IMR-90 (cell line): ENCODE data around the gene KIF9. TPM values are rescaled to one million over a fixed set of nuclear protein-coding genes. Genes with fewer than 3 reads are reported as not detected.
"Not testable (repeated sequence)": the region's sequence is repeated elsewhere in the genome, so short reads cannot be mapped to it uniquely, and the experiment has no call there.

Experiments
- ATAC-seq: fragments of 200-7000 bp; cut with Tn5 transposase; 2 replicates; pipeline ENCODE4 v1.9.1; 2020; ENCODE audit warnings: low read depth, mild to moderate bottlenecking, moderate library complexity
- BruUV-seq: library from RNA; stranded (reverse); fragments of 400-500 nt; replicated peaks from 2 replicates; lab custom pipeline; 2021; lab: Mats Ljungman, UMichigan
- CTCF ChIA-PET: fragments of 300-600 bp; formaldehyde crosslinking; extraction: SDS; loops from one replicate; lab custom pipeline; 2021; ENCODE audit warnings: antibody characterized with exemption; lab: Yijun Ruan, JAX
- POLR2A ChIA-PET: fragments of 300-600 bp; sonication (Branson Sonifier 250); formaldehyde crosslinking; loops from one replicate; lab custom pipeline; 2022; ENCODE audit warnings: antibody characterized with exemption; ENCODE audit not compliant: unreplicated experiment; lab: Charles Lee
- DNase-seq: peaks from one replicate; pipeline ENCODE4 v3.0.0; 2013
- H2AFZ ChIP-seq: replicated peaks from 2 replicates; pipeline ENCODE3; 2013; ENCODE audit warnings: low read length, mild to moderate bottlenecking; ENCODE audit not compliant: poor library complexity
- H2AK5ac ChIP-seq: 2 replicates; pipeline ENCODE4 v1.6.1; 2013; ENCODE audit warnings: low read depth, low read length, inconsistent platforms
- H2AK9ac ChIP-seq: replicated peaks from 2 replicates; pipeline ENCODE3; 2013; ENCODE audit warnings: mild to moderate bottlenecking, low read depth, low read length, moderate library complexity; ENCODE audit not compliant: poor library complexity
- H2BK120ac ChIP-seq: 2 replicates; pipeline ENCODE4 v1.6.1; 2013; ENCODE audit warnings: low read depth, low read length, inconsistent platforms
- H2BK15ac ChIP-seq: 3 replicates; pipeline ENCODE4 v1.6.1; 2013; ENCODE audit warnings: low read depth, low read length, inconsistent platforms
- H2BK20ac ChIP-seq: 2 replicates; pipeline ENCODE4 v1.6.1; 2013; ENCODE audit warnings: low read depth, mild to moderate bottlenecking, inconsistent platforms, low read length, moderate library complexity
- H2BK5ac ChIP-seq: 2 replicates; pipeline ENCODE4 v1.6.1; 2013; ENCODE audit warnings: mild to moderate bottlenecking, low read depth, low read length, inconsistent platforms; ENCODE audit not compliant: poor library complexity, severe bottlenecking
- H3K14ac ChIP-seq: replicated peaks from 2 replicates; pipeline ENCODE4 v1.6.1; 2013; ENCODE audit warnings: low read depth, low read length, inconsistent platforms
- H3K18ac ChIP-seq: 2 replicates; pipeline ENCODE4 v1.6.1; 2013; ENCODE audit warnings: low read depth, low read length, control low read depth
- H3K23ac ChIP-seq: 2 replicates; pipeline ENCODE4 v1.6.1; 2013; ENCODE audit warnings: low read depth, low read length, inconsistent platforms
- H3K27ac ChIP-seq: 2 replicates; pipeline ENCODE4 v1.5.1; 2013; ENCODE audit warnings: mild to moderate bottlenecking, control low read depth, low read length; ENCODE audit not compliant: insufficient read depth
- H3K27me3 ChIP-seq: 2 replicates; pipeline ENCODE4 v1.6.1; 2013; ENCODE audit warnings: low read length; ENCODE audit not compliant: control insufficient read depth, insufficient read depth
- H3K36me3 ChIP-seq: 2 replicates; pipeline ENCODE4 v1.6.1; 2013; ENCODE audit warnings: low read length, mixed read lengths; ENCODE audit not compliant: control insufficient read depth, insufficient read depth
- H3K4ac ChIP-seq: 2 replicates; pipeline ENCODE4 v1.6.1; 2013; ENCODE audit warnings: low read depth, low read length, inconsistent platforms
- H3K4me1 ChIP-seq: 2 replicates; pipeline ENCODE4 v1.6.1; 2013; ENCODE audit warnings: low read length, mixed read lengths; ENCODE audit not compliant: control insufficient read depth, insufficient read depth
- H3K4me2 ChIP-seq: 2 replicates; pipeline ENCODE4 v1.6.1; 2013; ENCODE audit warnings: low read depth, mild to moderate bottlenecking, control low read depth, low read length, moderate library complexity
- H3K4me3 ChIP-seq: 2 replicates; pipeline ENCODE4 v1.5.1; 2013; ENCODE audit warnings: low read depth, mild to moderate bottlenecking, control low read depth, low read length, moderate library complexity; ENCODE audit not compliant: insufficient read depth
- H3K56ac ChIP-seq: 2 replicates; pipeline ENCODE4 v1.6.1; 2013; ENCODE audit warnings: low read length, inconsistent platforms; ENCODE audit not compliant: insufficient read depth; ENCODE audit errors: extremely low read depth
- H3K79me1 ChIP-seq, 2 experiments: 2 replicates each; pipeline ENCODE4 v1.6.1; 2013; ENCODE audit warnings: low read length in 2 of 2, inconsistent platforms in 1 of 2, low read depth in 1 of 2
- H3K9ac ChIP-seq: 2 replicates; pipeline ENCODE4 v1.6.1; 2013; ENCODE audit warnings: low read depth, low read length, control low read depth
- H3K9me1 ChIP-seq: 2 replicates; pipeline ENCODE4 v1.6.1; 2013; ENCODE audit warnings: low read length, inconsistent platforms; ENCODE audit not compliant: insufficient read depth
- H3K9me3 ChIP-seq: 2 replicates; pipeline ENCODE4 v1.6.1; 2013; ENCODE audit warnings: low read length; ENCODE audit not compliant: control insufficient read depth, insufficient read depth
- H4K20me1 ChIP-seq: 2 replicates; pipeline ENCODE4 v1.6.1; 2013; ENCODE audit warnings: low read length, inconsistent platforms; ENCODE audit not compliant: insufficient read depth
- H4K5ac ChIP-seq: 2 replicates; pipeline ENCODE4 v1.6.1; 2013; ENCODE audit warnings: mild to moderate bottlenecking, low read depth, low read length, control low read depth
- H4K8ac ChIP-seq, 2 experiments: 2 replicates each; pipeline ENCODE4 v1.6.1; 2013; ENCODE audit warnings: low read depth in 2 of 2, low read length in 2 of 2, control low read depth in 1 of 2, inconsistent platforms in 1 of 2
- H4K91ac ChIP-seq: 2 replicates; pipeline ENCODE4 v1.6.1; 2013; ENCODE audit warnings: low read depth, low read length, inconsistent platforms; ENCODE audit not compliant: insufficient read depth
- WGBS, 2 experiments: methylation state at CpG; one replicate each; pipeline versions ENCODE4 v1.1.5 to v1.1.7; 2013; ENCODE audit warnings: missing lambda C conversion rate in 2 of 2; ENCODE audit not compliant: insufficient read length in 1 of 2; ENCODE audit errors: extremely low coverage in 2 of 2; 5-methylcytosine and 5-hydroxymethylcytosine counted together
- dilution Hi-C: fragments of 300-500 bp; cut with HindIII; formaldehyde crosslinking; loops from one replicate; pipeline ENCODE4 v1.14.3; 2018; ENCODE audit warnings: low sequenced_read_pairs; ENCODE audit not compliant: unreplicated experiment
- in situ Hi-C: fragments of 300-500 bp; cut with MboI; formaldehyde crosslinking; loops from 3 replicates; pipeline ENCODE4 v1.14.3; 2019; ENCODE audit warnings: low sequenced_read_pairs, inconsistent platforms, mixed read lengths
- intact Hi-C: fragments of 100-400 bp; cut with micrococcal nuclease; formaldehyde crosslinking; loops from 2 replicates; pipeline ENCODE4 v1.10.0; 2022
- polyA plus RNA-seq, 3 experiments: library from polyadenylated mRNA; depleted of rRNA; stranded (reverse); fragments of >200 nt; gene quantifications; 2 replicates each; pipeline ENCODE4 v1.2.3, GENCODE V29; 2012; ENCODE audit warnings: low replicate concordance in 1 of 3
- total RNA-seq: library from RNA; depleted of rRNA; stranded (reverse); fragments of >200 nt; gene quantifications from 2 replicates; pipeline ENCODE4 v1.2.3, GENCODE V29; 2012

The KIF9 gene
- total and polyA plus RNA-seq, 2 of the 4 experiments (the other 2 are of a cell fraction), result 1.8 to 5.0 TPM

DNA sequence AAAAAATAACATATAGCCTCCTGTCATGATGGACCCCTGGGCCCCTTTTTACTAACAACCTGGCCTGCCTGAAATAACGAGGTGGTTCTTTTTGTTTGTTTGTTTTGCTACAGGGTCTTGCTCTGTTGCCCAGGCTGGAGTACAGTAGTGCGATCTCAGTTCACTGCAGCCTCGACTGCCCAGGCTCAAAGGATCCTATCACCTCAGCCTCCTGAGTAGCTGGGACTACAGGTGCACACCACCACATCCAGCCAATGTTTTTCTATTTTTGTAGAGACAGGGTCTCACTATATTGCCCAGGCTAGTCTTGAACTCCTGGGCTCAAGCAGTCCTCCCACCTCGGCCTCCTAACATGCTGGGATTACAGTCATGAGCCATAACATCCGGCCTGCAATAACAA is 76.6 kb downstream of the KIF9 start:
- WGBS, 2 experiments, result no CpG with 5 or more reads among the region's 5 CpGs
- POLR2A ChIA-PET, intact Hi-C loops, H2AK5ac ChIP-seq, H2AK9ac ChIP-seq, DNase-seq, H3K14ac ChIP-seq, H2BK20ac ChIP-seq, H4K91ac ChIP-seq, H4K8ac ChIP-seq, H2BK5ac ChIP-seq, H3K56ac ChIP-seq, H3K79me1 ChIP-seq, H3K36me3 ChIP-seq, ATAC-seq, H4K20me1 ChIP-seq, in situ Hi-C loops, H3K4ac ChIP-seq, H3K27ac ChIP-seq, H4K5ac ChIP-seq, H2BK120ac ChIP-seq, CTCF ChIA-PET, H3K4me1 ChIP-seq, H3K27me3 ChIP-seq, H3K9me1 ChIP-seq, H3K4me2 ChIP-seq, BruUV-seq, H3K18ac ChIP-seq, H3K23ac ChIP-seq, H3K9ac ChIP-seq, H2AFZ ChIP-seq, dilution Hi-C loops, H3K9me3 ChIP-seq, H3K4me3 ChIP-seq, H2BK15ac ChIP-seq: not testable (repeated sequence)
